HUES64 (cell line): Measurements from ENCODE around the gene INSIG1.
A peak's percentile ranks its signal among the peaks of the same experiment; 100 is the strongest.

Source experiments
- H3K27ac ChIP-seq: 2 replicates; pipeline ENCODE4 v1.7.0; 2013; ENCODE audit warnings: low read depth, low read length, inconsistent platforms
- H3K27me3 ChIP-seq: 2 replicates; pipeline ENCODE4 v1.6.1; 2013; ENCODE audit warnings: mild to moderate bottlenecking, low read length; ENCODE audit not compliant: insufficient read depth
- H3K36me3 ChIP-seq: 2 replicates; pipeline ENCODE4 v1.6.1; 2013; ENCODE audit warnings: mild to moderate bottlenecking, low read length; ENCODE audit not compliant: insufficient read depth
- H3K4me1 ChIP-seq: 2 replicates; pipeline ENCODE4 v1.6.1; 2013; ENCODE audit warnings: mild to moderate bottlenecking, low read length, moderate library complexity; ENCODE audit not compliant: insufficient read depth
- H3K4me3 ChIP-seq: 2 replicates; pipeline ENCODE4 v1.5.1; 2013; ENCODE audit warnings: mild to moderate bottlenecking, low read length, moderate library complexity
- H3K9ac ChIP-seq: 2 replicates; pipeline ENCODE4 v1.6.1; 2013; ENCODE audit warnings: mild to moderate bottlenecking, low read depth, low read length
- H3K9me3 ChIP-seq: 2 replicates; pipeline ENCODE4 v1.6.1; 2013; ENCODE audit warnings: low read depth, low read length; ENCODE audit not compliant: insufficient read depth
- WGBS: fragments of 150-250, 120-280 bp; methylation state at CpG from one replicate; pipeline ENCODE4 v1.1.7; 2013; ENCODE audit warnings: missing lambda C conversion rate; 5-methylcytosine and 5-hydroxymethylcytosine counted together

The INSIG1 gene

DNA sequence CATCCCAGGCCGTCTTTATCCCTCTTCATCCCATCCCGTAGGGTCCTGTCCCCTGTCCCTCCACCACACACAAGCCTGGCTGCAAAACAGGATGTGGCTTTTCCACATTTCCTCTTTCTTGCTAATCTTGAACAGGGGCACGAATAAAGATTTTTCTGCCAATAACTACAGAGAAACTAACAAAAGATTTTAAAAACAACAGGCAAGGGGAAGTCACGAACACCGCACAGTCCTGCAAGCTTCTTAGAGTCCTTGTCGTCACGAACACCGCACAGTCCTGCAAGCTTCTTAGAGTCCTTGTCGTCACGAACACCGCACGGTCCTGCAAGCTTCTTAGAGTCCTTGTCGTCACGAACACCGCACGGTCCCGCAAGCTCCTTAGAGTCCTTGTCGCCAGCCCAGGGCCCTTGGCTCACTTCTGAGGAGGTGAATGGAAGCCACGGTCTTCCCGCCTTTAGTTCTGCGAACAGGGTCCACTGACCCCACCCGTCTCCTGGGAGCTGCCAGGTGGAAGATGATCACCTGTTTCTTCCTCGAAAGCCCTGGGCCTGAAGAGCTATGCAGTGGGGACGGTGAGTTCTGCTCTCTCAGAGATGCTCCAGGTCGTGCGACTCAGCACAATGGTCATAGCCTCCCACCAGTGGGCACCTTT, 10.3 kb upstream of the INSIG1 start:
- H3K4me1 ChIP-seq, result no peaks in the 10 kb centered on the region
- no peaks in the 10 kb centered on the region for H3K36me3 ChIP-seq
- H3K4me3 ChIP-seq, result no peak overlapping the region
- no peaks in the 10 kb centered on the region for H3K9me3 ChIP-seq
- no peaks in the 10 kb centered on the region for H3K27me3 ChIP-seq
- WGBS, result 95% methylated on average over 26 of the region's 26 CpGs
- H3K9ac ChIP-seq, result no peak overlapping the region
- H3K27ac ChIP-seq, result no peak overlapping the region

DNA sequence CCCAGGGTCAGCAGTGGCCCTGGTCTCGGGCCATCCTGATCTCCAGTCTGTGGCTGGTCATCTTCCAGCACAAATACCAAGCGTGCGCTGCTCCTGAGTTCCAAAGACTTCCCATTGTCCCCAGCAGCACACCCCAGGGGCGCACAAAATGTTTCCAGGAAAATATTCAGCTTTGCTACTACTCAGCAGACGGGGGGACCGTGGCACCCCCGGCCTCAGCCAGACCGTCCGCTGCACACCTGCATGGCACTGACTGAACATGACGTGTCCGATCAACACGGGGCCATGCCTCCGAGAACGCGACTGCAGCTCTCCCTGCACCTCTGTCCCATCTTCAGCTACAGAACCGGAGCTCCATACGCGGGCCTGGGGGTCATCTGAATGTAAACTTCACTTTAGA, 9.6 kb upstream of the INSIG1 start:
- H3K9me3 ChIP-seq, result no peaks in the 10 kb centered on the region
- no peak overlapping the region for H3K27ac ChIP-seq
- no peaks in the 10 kb centered on the region for H3K4me1 ChIP-seq
- no peak overlapping the region for H3K4me3 ChIP-seq
- 96% methylated on average over 18 of the region's 18 CpGs for WGBS
- H3K9ac ChIP-seq, result no peak overlapping the region
- H3K27me3 ChIP-seq, result no peaks in the 10 kb centered on the region
- H3K36me3 ChIP-seq, result no peaks in the 10 kb centered on the region

- Histone ChIP-seq H3K4me1 (no peaks in the 10 kb centered on the region), H3K9ac (no peak overlapping the region), H3K27me3 (no peaks in the 10 kb centered on the region), H3K27ac (no peak overlapping the region), H3K36me3 (no peaks in the 10 kb centered on the region), H3K9me3 (no peaks in the 10 kb centered on the region), H3K4me3 (no peak overlapping the region)
- 90% methylated on average over 7 of the region's 7 CpGs for WGBS
These were observed 8.6 kb upstream of the INSIG1 start for GRCh38 chr7:155289107-155289506.

GRCh38 chr7:155289949-155290501, 7.7 kb upstream of the INSIG1 start:
- Histone ChIP-seq H3K36me3 (no peaks in the 10 kb centered on the region), H3K27ac (no peak overlapping the region), H3K9ac (no peak overlapping the region), H3K4me1 (no peaks in the 10 kb centered on the region), H3K27me3 (no peaks in the 10 kb centered on the region), H3K4me3 (no peak overlapping the region), H3K9me3 (no peaks in the 10 kb centered on the region)
- 90% methylated on average over 11 of the region's 11 CpGs for WGBS

- Histone ChIP-seq H3K27ac (no peak overlapping the region), H3K9ac (no peak overlapping the region), H3K27me3 (no peaks in the 10 kb centered on the region), H3K4me1 (peaks cover 3% of the 10 kb centered on the region), H3K4me3 (no peak overlapping the region), H3K9me3 (no peaks in the 10 kb centered on the region), H3K36me3 (no peaks in the 10 kb centered on the region)
- 92% methylated on average over 5 of the region's 5 CpGs for WGBS
These were observed 6.6 kb upstream of the INSIG1 start for GRCh38 chr7:155291045-155291530.

DNA sequence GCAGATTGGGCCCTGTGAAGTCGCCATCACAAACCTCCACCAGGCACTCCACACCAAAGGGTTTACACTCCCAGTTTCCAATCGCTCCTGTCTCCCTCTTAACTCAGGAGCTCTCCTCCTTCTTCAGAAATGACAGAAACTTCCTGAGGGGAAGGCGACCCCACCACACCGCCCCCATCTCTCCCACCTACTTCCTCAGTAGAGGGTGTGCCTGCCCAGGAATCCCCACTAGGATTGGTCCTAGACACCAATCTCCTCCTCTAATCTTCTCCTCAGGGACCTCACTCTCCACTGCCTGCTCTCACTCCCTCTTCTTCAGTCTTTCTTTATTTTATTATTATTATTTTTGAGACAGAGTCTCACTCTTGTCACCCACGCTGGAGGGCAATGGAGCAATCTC, 5.9 kb upstream of the INSIG1 start:
- H3K4me3 ChIP-seq, result no peak overlapping the region
- H3K36me3 ChIP-seq, result no peaks in the 10 kb centered on the region
- H3K27me3 ChIP-seq, result no peaks in the 10 kb centered on the region
- no peaks in the 10 kb centered on the region for H3K9me3 ChIP-seq
- no peak overlapping the region for H3K9ac ChIP-seq
- H3K27ac ChIP-seq, result no peak overlapping the region
- peaks cover 9% of the 10 kb centered on the region for H3K4me1 ChIP-seq
- 90% methylated on average over 5 of the region's 5 CpGs for whole genome bisulfite sequencing

DNA sequence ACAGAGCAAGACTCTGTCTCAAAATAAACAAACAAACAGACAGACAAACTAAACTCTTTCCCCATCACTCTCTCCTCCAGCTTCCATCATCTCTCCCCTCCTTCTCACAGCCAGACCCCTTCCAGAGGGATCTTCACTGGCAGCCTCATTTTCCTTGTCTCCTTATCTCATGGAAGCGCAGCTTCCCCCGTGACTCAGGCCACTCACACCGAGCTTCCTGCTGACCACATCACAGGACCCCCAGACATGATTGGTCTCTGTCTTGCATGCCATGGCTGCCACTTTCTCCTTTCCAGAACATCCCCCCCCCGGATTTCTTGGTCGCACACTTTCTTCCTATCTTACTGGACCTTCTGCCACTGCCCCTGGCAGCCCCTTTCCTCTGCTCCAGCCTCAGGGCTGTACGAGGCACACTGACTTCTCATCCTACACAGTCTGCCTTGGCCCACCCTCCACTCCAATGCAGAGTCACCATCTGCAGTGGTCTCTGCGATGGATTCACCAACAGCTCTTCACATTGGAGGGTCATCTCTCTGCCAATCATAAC, 4.9 kb upstream of the INSIG1 start:
- no peaks in the 10 kb centered on the region for H3K9me3 ChIP-seq
- no peak overlapping the region for H3K9ac ChIP-seq
- H3K27ac ChIP-seq, result no peak overlapping the region
- H3K4me1 ChIP-seq, result peaks cover 10% of the 10 kb centered on the region
- 88% methylated on average over 7 of the region's 7 CpGs for WGBS
- H3K4me3 ChIP-seq, result no peak overlapping the region
- H3K36me3 ChIP-seq, result no peaks in the 10 kb centered on the region
- H3K27me3 ChIP-seq, result no peaks in the 10 kb centered on the region

DNA sequence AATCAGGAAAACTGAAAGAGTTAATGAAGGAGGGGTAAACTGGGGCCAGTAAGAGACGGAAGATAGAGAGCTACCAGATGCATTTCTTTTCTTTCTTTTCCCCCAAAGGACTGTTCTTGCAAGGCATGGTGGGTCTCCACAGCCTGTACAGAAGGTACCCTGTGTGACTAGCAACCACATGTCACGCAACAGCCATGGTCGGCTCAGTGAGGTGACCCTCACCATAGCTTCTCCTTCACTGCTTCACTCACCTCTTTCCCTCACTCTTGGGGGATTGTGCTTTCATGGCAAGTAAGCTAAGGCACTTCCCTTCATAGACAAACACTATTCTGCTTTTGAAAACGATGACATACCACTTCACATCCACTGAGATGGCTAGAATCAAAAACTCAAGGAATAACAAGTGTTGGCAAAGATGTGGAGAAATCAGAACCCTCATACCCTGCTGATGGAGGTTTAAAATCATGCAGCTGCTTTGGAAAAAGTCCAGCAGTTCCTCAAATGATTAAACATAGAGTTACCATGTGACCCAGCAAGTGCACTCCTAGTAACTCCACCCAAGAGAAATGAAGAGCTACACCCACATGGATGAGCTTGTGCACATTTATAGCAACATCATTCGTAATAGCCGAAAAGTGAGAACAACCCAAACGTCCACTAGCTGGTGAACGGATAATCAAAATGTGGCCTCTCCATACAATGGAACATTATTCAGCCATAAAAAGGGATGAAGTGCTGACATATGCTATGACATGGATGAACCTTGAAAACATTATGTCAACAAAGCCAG, 3.8 kb upstream of the INSIG1 start:
- Histone ChIP-seq H3K9me3 (no peaks in the 10 kb centered on the region), H3K4me1 (peaks cover 10% of the 10 kb centered on the region), H3K4me3 (no peak overlapping the region), H3K27me3 (no peaks in the 10 kb centered on the region), H3K36me3 (no peaks in the 10 kb centered on the region), H3K9ac (no peak overlapping the region), H3K27ac (no peak overlapping the region)
- WGBS, result 93% methylated on average over 8 of the region's 8 CpGs

GRCh38 chr7:155294511-155294778, 3.2 kb upstream of the INSIG1 start:
- H3K4me1 ChIP-seq, result peaks cover 14% of the 10 kb centered on the region

GRCh38 chr7:155295511-155295910, 2.2 kb upstream of the INSIG1 start:
- Histone ChIP-seq H3K9ac (no peak overlapping the region), H3K27me3 (no peaks in the 10 kb centered on the region), H3K4me1 (peaks cover 23% of the 10 kb centered on the region), H3K36me3 (peaks cover 14% of the 10 kb centered on the region), H3K27ac (no peak overlapping the region), H3K4me3 (no peak overlapping the region), H3K9me3 (no peaks in the 10 kb centered on the region)
- 95% methylated on average over 7 of the region's 7 CpGs for WGBS

More at GRCh38 chr7:155294511-155294778, 3.2 kb upstream of the INSIG1 start:
- Histone ChIP-seq H3K9ac (no peak overlapping the region), H3K27me3 (no peaks in the 10 kb centered on the region), H3K27ac (no peak overlapping the region), H3K9me3 (no peaks in the 10 kb centered on the region), H3K36me3 (peaks cover 4% of the 10 kb centered on the region; the same call in 1 of the 2 replicates), H3K4me3 (no peak overlapping the region)
- 89% methylated on average over 6 of the region's 6 CpGs for WGBS

GRCh38 chr7:155296006-155296787, 1.5 kb upstream of the INSIG1 start:
- WGBS, result 85% methylated on average over 18 of the region's 18 CpGs
- Histone ChIP-seq H3K9ac (peak overlapping the region; percentile 81; the same call in 1 of the 2 replicates), H3K4me1 (peaks cover 23% of the 10 kb centered on the region), H3K27me3 (no peaks in the 10 kb centered on the region), H3K36me3 (peaks cover 21% of the 10 kb centered on the region), H3K4me3 (peak overlapping the region; percentile 68), H3K9me3 (no peaks in the 10 kb centered on the region), H3K27ac (no peak overlapping the region)
